CD1c-positive myeloid dendritic cell (primary cell): ENCODE results near the gene DUSP11.
"Not testable (repeated sequence)": the region's sequence is repeated elsewhere in the genome, so short reads cannot be mapped to it uniquely, and the experiment has no call there.

Experiments
- DNase-seq: peaks from one replicate; pipeline ENCODE4 v3.0.0-alpha.2; 2016; ENCODE audit errors: extremely low spot score

The DUSP11 gene

GRCh38 chr2:73772819-73773218 lies 7.1 kb downstream of the DUSP11 start:
- DNase-seq, result no peak

DNA sequence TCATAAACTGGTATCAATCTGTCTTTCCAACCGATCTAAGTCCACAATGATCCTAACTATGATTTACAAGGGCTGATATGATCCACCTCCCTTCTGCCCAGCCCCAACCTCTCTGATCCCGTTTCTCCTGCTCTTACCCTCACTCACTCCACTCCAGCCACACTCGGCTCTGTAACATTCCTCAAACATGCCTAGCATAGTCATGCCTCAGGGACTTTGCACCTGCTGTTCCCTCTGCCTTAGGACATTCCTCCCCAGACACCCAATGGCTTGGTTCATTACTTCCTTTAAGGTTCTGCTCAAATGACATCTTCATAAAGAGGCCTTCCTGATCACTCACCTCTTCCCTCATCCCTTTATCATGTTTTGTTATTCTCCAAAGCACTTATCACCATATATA lies 9.2 kb downstream of the DUSP11 start:
- no peak for DNase-seq

GRCh38 chr2:73766994-73767393 lies 12.9 kb downstream of the DUSP11 start:
- no peak for DNase-seq

GRCh38 chr2:73766349-73766748 lies 13.6 kb downstream of the DUSP11 start:
- no peak for DNase-seq

DNA sequence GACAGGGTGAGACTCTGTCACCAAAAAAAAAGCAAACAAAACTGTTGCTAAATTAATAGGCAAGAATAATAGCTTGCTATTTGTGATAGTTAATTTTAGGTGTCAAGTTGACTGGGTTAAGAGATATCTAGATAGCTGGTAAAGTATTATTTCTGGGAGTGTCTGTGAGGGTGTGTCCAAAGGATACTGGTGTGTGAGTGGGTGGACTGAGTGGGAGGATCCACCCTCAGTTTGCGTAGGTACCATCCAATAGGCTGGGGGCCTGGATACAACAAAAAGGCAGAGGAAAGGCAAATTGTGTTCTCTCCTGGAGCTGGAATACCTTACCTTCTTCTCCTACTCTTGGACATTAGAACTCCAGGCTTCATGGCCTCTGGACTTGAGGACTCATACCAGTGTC lies 15.0 kb downstream of the DUSP11 start:
- no peak for DNase-seq

DNA sequence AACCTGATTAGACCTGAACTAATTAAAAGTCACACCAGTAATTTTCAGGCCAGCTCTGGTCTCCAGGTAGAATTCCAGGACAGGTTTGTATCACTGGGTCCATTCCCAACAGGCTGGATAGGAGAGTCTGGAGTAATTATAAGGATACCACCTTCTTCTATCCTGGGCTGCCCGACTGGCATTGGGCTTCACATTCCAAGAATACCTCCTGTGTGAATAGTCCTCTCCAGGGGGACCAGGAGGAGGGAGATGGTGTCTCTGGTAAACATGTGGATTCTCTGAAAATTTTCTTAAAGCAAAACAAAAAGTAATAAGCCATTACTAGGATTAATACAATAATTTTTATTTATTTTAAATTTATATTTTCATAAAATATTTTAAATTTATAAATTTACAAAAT lies 17.3 kb downstream of the DUSP11 start:
- DNase-seq, result no peak

- DNase-seq, result no peak
These were observed 20.0 kb downstream of the DUSP11 start for GRCh38 chr2:73759904-73760303.

- DNase-seq, result no peak
These were observed 20.6 kb downstream of the DUSP11 start for GRCh38 chr2:73759285-73759764.

- not testable (repeated sequence) for DNase-seq
These were observed 25.6 kb downstream of the DUSP11 start for GRCh38 chr2:73754332-73754731.

- no peak for DNase-seq
These were observed 30.6 kb downstream of the DUSP11 start for GRCh38 chr2:73749314-73749713.

DNA sequence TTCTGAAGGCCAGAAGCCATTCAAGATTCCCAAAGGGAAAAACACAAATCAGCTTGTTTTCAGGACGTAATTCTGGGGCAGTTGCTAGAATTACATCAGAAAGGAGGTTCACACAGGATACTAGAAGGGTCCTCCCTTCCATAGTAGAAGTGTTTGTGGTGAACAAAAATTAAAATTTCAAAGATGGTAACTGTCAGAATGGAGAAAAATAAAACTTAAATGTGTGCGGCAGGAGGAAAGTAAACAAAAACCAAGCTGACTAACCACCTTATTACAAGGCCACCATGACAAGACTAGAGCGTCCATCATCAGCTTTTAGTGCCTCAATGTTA lies 33.1 kb downstream of the DUSP11 start:
- no peak for DNase-seq

DNA sequence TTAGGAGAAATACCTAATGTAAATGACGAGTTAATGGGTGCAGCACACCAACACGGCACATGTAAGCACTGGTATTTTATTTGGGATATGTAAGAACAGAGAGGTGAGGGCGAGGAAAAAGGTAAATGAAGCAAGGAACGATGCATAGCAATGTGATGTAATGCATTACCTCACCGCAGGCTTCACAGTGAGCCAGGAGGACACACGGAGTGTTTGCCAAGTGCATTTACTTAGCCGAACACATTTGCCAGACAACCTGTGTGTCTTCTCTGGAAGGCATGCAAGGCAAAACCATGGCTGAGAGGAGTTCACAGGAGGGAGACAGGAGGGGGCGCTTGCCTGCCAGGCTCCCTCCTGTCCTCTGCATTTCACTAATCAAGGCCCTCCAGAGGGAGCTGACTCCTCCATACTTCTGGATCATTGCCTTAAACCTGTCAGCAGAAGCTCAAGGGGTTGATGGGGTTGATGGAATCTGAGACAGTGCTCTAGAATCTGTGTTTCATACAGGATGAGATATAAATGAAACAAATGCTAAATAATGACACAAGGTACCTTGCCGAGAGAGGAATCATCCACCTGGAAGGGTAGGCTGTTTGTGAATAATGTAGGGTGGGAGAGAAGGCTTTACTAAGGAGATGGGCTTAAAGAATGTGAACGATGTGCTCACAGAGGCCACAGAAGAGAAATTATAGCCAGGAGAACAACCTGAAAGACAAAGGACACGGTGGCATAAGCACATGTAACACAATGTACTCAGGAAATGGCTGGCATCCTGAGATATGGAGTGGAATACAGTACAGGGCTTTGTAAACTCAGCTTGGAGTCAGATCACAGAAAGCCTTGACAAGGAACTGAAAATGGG lies 33.7 kb downstream of the DUSP11 start:
- DNase-seq, result no peak

DNA sequence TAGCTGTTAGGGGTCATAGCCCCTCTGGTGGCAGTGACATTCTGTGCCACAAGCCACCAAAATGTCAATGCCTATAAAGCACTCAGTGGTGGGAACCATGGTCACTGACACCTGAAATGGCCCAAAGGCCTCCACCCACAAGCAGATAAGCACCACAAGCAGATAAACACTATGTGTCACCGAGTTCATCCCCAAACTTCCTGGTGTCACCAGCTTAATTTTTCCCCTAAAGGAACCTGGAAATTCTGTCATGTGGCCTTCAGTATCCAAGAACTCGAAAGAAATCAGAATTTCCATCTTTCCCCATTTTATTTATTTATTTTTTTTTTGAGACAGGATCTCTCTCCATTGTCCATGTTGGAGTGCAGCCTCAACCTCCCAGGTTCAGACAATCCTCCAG lies 39.1 kb downstream of the DUSP11 start:
- DNase-seq, result no peak

DNA sequence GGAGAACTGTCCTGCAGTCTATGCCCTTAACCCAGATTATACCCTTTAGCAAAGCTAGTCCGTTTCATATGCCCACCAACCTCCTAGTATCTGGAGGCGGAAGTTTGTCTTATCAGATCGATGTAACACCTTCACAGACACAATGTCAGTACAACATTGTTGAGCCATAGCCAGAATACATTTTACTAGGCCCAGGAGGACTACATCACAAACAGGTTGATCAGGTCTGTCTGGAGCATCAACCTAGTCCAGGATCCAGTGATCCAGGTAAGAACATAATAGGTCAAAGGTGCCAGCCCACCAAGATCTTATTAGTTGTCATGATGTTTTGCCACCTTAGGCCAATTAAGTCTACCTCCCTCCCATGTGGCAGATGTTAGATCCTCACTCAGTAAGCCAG lies 40.8 kb downstream of the DUSP11 start:
- no peak for DNase-seq

DNA sequence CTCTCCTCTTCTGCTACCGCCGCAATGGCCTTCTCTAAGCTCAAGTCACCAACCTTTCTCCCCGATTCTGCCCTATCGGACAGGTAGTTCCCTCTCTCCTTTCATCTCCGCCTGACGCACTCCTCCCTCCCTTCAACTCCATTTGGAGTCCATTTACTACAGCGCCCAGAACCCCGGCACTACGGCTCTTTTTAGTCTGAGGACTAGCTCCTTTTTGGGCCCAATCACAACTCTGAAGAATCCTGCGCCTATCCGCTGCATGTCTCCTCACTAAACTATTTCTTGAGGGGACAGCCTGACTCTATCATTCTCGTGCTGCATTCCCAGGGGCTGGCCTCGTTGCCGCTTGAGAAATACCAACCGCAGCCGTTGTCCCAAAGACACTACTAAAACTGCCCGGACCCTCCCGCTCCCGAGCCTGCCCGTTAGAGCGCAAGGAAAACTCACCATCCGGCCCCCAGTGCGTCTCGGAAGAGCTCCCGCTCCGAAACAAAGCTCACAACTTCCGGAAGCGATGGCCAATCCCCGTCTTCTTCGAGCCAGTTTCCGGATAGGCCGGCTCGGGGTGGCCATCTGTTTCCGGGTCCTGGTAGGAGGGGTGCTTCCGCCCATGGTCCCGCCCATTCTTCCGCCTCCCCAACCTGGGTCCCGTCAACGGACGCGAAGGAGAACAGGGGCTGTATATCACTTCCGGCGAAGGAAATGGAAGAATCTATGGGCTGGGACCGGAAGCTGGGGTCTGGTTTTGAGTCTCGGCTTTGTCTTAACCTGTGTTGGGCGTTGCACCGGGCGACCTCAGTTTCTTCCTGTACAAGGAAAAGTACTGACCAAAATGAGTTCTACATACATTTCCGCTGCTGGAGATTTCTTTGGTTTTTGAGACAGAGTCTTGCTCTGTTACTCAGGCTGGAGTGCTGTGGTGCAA lies 42.8 kb downstream of the DUSP11 start, which contains the start of gene TPRKB:
Gene TPRKB (minus strand): TSS at position 491 of the 925 bp plus-strand sequence. CDS start 2,776 bp downstream, outside the sequence.
- DNase-seq, result peak; percentile 96

DNA sequence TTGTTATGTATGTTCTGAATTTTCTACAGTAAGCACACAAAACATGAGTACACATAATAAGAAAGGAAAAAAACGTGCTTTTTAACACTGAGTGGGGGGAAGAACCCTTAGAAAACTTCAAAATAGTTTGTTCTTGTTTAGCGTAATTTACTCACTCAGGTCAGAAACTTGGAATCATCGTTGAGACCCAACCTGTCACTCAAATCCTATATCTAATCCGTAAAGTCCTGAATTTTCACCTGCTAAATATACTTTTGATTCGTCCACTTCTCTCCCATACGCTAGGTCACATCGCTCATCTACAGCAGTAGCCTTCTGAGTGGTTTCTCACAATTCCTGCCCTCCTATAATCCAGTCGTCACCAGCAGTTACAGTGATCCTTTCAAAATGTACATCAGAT lies 43.5 kb downstream of the DUSP11 start:
- DNase-seq, result no peak

DNA sequence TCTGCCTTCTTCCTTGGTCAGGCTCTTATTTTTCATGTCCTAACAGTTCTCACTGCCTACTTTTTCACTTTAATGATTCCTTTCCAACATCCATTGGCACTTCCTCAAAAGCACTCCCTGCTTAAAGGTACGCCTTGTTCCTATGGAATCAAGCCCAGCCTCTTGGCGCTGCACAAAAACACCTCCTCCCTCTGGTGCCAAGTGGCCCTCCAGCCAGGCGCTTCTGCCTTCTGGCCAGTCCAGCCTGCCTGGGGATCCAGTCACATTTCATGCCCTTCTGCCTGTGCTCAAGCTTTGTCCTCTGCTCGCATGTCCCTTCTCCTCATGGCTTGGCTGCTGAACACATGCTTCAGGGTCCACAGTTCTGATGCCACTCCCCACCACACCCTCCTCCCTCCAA lies 49.1 kb downstream of the DUSP11 start:
- no peak for DNase-seq

DNA sequence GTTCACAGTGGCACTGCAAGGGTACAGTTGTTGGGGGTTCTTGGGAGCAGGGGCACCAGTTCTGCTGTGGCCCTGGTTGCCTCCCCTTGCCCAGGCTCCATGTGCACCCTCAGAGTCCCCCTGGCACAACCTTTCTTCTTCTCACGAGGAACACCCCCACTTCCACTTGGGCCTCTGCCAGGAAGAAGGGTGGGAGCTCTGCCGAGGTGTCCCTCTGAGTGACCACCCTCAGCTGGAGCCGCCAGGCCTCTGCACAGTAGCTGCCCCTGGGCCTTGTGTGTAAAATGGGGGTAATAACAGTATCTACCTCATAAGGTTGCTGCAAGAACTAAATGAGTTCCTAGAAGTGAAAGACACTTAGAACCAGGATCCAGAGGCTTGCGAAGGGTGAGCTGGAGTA lies 51.2 kb downstream of the DUSP11 start:
- no peak for DNase-seq

DNA sequence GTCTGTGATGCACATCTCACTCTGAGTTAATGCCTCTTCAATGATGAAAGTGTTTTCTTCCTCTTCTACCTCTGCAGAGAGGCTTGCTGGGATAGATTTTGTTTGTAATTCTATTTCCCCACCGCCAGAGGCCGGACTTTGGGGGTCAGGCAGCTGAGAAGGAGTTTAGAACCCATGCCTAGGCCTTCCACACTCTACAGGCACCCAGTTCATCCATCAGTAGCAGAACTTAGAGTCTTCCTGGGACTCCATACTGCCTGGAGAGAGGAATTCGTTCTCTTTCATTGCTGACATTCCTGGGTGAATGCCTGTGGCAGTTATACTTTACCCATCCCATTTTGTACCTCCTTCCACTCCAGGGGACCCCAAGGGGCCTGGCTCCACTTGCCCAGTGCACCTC lies 51.9 kb downstream of the DUSP11 start:
- no peak for DNase-seq

- DNase-seq, result not testable (repeated sequence)
These were observed 53.2 kb downstream of the DUSP11 start for GRCh38 chr2:73726657-73727056.

DNA sequence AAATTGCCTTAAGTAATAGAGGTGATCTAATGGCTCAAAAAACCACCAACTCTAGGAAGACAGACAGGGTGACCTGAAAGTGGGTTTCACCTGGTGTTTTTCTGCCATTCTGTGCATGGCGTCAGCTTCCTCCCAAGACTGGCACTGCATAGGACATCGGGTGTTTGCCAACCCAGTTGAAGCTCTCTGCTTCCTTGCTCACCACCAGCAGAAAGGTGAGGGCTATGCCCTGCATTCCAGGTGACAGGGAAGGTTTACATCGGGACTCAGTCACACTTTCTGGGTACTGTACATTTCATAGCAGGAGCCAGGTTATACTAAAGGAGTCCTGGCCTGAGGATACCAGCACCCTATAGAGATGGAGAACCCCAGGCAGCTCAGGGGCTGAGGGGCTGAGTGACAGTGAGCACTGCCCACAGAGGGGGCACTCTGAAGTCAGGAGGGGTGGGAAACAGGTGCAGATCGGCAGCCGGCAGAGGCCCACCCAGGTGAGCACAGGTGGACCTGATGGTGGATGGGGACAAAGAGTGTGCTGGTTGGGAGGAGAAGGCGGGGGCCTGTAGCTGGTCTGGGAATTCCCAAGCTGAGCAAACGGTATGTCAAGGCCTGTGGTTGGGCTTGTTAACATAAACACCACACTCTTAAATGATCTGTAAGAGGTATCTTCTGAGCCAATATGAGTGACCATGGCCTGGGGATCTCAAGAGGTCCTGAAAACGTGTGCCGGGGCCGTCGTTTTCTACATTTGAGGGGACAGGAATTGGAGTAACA lies 60.9 kb downstream of the DUSP11 start:
- DNase-seq, result no peak

DNA sequence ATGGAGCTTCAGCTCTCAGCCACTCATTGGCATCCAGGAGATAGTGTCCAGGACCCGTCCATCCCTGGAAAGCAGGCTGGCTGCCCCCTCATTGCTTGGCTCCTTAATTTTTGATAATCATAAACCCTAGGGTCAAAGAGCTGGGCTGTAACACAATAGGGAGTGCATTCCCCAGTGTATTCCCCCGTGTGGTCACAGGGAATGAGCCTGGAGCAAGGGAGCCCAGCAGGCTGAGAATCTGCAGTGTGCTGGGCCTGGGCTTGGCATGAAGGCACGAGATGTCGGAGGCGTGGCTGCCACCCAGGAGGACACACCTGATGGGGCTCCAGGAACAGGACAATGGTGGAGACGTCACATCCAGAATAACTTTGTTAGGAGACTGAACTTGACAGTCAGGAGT lies 61.5 kb downstream of the DUSP11 start:
- no peak for DNase-seq
